ENCODE results near the gene TCF12. TPM values are rescaled to one million over a fixed set of nuclear protein-coding genes. Genes with fewer than 3 reads are reported as not detected.

The TCF12 gene
- total and polyA plus RNA-seq, 11 donors = 6.5 to 77.3 (median 43.5) TPM

DNA sequence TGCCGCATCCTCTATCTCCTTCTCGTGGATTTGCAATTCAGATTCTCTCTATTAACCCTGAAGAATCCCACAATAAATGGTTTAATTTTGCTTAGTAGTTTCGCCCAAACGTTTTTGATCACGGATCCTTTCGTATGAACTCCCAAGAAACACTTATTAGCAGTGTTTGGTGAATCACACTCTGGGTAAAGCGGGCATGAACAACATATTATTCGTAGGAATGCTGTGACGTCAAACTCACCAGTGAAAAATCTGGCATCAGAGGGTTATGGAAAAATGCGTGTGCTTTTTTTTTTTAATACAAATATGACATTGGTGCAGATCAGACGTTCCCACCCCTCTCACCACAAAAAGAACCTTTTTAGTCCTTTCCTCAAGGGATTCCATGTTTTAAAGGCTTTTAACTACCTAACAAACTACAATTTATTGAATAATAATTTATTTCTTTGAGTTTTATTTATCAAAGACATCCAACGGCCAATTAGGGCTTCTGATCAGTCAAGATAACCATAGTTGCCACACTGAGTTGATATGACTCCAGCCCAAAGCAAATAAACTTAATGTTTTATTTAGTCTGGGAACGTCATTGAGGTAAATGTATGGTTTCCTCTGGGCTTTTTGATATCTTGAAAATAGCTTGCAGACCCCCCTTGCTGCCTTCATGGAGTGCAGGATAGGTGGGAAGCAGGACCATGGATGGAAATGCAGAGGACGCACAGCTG is 412.3 kb downstream of the TCF12 start:
- no peak overlapping the region for H3K4me3 ChIP-seq
- intact Hi-C loops (cut with DNase I) = no loop called here
- ATAC-seq = no peak
- H3K27me3 ChIP-seq = no peaks in the 10 kb centered on the region
- H3K27ac ChIP-seq = no peak overlapping the region
- H3K36me3 ChIP-seq = no peaks in the 10 kb centered on the region
- WGBS, 4 donors = 86 to 90% (median 88%) methylated on average over 14 of the region's 14 CpGs
- no peak for DNase-seq
- no peaks in the 10 kb centered on the region for H3K9me3 ChIP-seq
- TF ChIP-seq POLR2A (IDR thresholded peaks at IDR 0.05) = no peak
- TF ChIP-seq, protein P1, sequence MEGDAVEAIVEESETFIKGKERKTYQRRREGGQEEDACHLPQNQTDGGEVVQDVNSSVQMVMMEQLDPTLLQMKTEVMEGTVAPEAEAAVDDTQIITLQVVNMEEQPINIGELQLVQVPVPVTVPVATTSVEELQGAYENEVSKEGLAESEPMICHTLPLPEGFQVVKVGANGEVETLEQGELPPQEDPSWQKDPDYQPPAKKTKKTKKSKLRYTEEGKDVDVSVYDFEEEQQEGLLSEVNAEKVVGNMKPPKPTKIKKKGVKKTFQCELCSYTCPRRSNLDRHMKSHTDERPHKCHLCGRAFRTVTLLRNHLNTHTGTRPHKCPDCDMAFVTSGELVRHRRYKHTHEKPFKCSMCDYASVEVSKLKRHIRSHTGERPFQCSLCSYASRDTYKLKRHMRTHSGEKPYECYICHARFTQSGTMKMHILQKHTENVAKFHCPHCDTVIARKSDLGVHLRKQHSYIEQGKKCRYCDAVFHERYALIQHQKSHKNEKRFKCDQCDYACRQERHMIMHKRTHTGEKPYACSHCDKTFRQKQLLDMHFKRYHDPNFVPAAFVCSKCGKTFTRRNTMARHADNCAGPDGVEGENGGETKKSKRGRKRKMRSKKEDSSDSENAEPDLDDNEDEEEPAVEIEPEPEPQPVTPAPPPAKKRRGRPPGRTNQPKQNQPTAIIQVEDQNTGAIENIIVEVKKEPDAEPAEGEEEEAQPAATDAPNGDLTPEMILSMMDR (IDR thresholded peaks at IDR 0.05) = no peak
- H3K4me1 ChIP-seq = peaks cover 0 to 20% (median 0%) of the 10 kb centered on the region in 12 donors

DNA sequence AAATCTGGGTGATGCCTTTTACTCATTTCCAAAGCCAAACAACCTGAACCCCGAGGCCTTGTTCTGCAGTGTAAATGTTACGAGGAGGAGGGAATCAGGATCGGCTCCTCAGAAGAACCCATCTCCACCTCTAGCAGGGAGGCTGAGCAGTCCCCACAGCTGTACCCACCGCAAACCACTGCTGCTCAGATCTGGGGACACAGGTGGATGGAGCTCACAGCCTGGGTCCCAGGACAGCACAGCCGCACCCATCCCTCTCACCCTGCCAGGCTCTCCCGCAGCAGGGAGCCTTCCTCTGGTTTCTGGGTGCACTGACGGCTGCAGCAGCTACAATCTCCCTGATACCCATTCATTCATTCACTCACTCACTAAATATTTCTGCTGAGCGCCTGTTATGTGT is 413.9 kb downstream of the TCF12 start:
- TF ChIP-seq, protein P1 (IDR thresholded peaks at IDR 0.05) = no peak
- WGBS, 4 donors = 92 to 98% (median 92%) methylated on average over 7 to 8 of the region's 8 CpGs
- ATAC-seq (no peak), DNase-seq (no peak)
- H3K36me3 ChIP-seq = no peaks in the 10 kb centered on the region
- peaks cover 0 to 20% (median under 1%) of the 10 kb centered on the region in 12 donors for H3K4me1 ChIP-seq
- H3K4me3 ChIP-seq = no peak overlapping the region
- no peaks in the 10 kb centered on the region for H3K9me3 ChIP-seq
- H3K27ac ChIP-seq = no peak overlapping the region
- intact Hi-C loops (cut with DNase I) = no loop called here
- H3K27me3 ChIP-seq = no peaks in the 10 kb centered on the region

DNA sequence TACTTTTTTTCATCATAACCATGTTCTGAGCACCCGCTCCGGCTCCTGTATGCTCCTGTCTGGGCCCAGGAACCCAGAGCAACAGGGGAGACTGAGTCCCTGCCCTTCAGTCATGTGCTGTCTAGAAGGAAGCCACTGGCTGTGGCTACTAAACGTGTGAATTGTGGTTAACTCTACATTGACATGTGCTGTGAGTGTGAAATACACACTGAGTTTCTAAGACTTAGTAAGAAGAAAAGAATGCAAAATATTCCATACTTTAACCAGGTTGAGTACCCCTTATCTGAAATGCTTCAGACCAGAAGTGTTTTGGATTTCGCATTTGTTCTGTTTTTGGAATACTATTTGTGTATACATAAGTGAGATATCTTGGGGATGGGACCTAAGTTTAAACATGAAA is 415.0 kb downstream of the TCF12 start:
- WGBS, 4 donors = 82 to 86% (median 84%) methylated on average over 4 of the region's 4 CpGs
- no peaks in the 10 kb centered on the region for H3K36me3 ChIP-seq
- no peak overlapping the region for H3K27ac ChIP-seq
- H3K9me3 ChIP-seq = no peaks in the 10 kb centered on the region
- H3K4me3 ChIP-seq = no peak overlapping the region
- intact Hi-C loops (cut with DNase I) = no loop called here
- no peak for TF ChIP-seq POLR2A (IDR thresholded peaks at IDR 0.05)
- TF ChIP-seq, protein P1 (IDR thresholded peaks at IDR 0.05) = no peak
- peaks cover 0 to 28% (median 7%) of the 10 kb centered on the region in 12 donors for H3K4me1 ChIP-seq
- H3K27me3 ChIP-seq = no peaks in the 10 kb centered on the region
- ATAC-seq (no peak), DNase-seq (no peak)

DNA sequence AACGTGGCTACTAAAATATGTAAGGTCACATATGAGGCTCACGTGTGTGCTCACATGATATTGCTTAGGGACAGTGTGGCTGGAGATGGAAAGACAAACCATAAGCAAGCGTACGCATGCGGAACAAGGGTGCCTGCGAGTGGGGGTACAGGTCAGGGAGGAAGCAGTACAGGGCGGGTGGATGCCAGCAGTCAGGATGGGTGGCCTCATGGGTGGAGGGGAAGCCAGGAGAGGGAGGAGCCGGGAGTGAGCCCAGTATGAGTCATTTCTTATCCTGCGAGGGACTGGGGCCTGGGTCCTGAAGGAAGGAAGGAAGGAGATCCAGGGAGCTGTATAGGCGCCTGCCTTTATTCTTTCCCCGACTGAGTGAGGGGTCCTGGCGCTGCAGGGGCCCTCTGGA is 415.8 kb downstream of the TCF12 start:
- ATAC-seq (peak in 3 of 4 donors; percentile 44 to 63 (median 49)), DNase-seq (peak in 1 of 5 donors; percentile 61)
- WGBS, 4 donors = 54 to 69% (median 64%) methylated on average over 11 to 12 of the region's 12 CpGs
- H3K27ac ChIP-seq = no peak overlapping the region
- TF ChIP-seq, protein P1 (IDR thresholded peaks at IDR 0.05) = no peak
- no peak for TF ChIP-seq POLR2A (IDR thresholded peaks at IDR 0.05)
- H3K27me3 ChIP-seq = no peaks in the 10 kb centered on the region
- peaks cover 0 to 31% (median 9%) of the 10 kb centered on the region in 12 donors for H3K4me1 ChIP-seq
- H3K9me3 ChIP-seq = no peaks in the 10 kb centered on the region
- H3K4me3 ChIP-seq = no peak overlapping the region
- intact Hi-C loops (cut with DNase I) = no loop called here
- no peaks in the 10 kb centered on the region for H3K36me3 ChIP-seq
